GM08714 (cell line): ENCODE measurements around the gene PPP1R15B.

Source experiments
- H3K4me3 ChIP-seq: fragments of 200-500 bp; sonication (Bioruptor generic); 2 replicates; pipeline ENCODE4 v1.5.1; 2014; ENCODE audit warnings: mild to moderate bottlenecking, low read length, inconsistent platforms
- ZNF274 ChIP-seq: IDR thresholded peaks from 2 replicates; pipeline ENCODE4 v1.6.1; 2012; ENCODE audit warnings: mild to moderate bottlenecking, low read depth, low read length

PPP1R15B gene

GRCh38 chr1:204448991-204449677 is 37.5 kb upstream of the PPP1R15B start:
- TF ChIP-seq ZNF274: no peak
- H3K4me3 ChIP-seq: no peak overlapping the region

GRCh38 chr1:204448344-204448964 is 36.8 kb upstream of the PPP1R15B start:
- H3K4me3 ChIP-seq: no peak overlapping the region
- TF ChIP-seq ZNF274: no peak

DNA sequence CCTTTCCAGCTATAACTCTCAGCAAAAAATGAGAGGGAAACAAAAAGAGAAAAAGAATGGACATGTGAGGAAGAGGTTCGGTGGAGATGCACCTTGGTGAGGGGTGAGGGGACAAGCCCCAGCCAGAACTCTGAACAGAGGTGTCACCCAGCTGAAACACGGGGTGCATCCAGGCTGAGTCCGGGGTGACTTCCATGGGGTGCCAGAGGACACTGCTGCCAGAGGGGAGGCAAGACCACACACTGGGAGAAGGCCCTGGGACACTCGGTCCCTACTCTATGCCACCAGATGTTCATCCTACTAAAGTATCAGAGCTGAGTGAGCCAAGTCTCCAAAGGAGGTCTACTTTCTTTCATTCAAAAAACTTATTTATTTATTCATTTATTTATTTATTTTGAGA is 36.1 kb upstream of the PPP1R15B start:
- TF ChIP-seq ZNF274: no peak

DNA sequence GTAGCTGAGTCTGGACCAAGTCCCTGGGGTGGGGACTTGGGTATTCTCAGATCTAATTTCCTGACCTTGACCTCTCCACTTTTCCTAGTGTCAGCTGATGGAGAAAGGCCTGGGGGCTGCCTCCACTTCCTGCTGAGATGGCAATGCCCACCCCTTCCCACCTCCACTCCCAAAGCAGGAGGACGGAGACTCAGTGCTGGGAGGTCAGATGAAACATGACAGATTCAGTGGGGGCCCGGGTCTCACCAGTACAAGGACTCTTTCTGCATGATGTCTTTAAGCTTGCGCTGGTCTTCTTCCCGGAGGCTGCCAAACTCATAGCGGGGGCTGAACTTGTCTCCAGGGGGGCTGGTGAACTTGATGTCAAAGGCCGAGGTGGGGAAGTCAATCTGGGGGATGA is 35.6 kb upstream of the PPP1R15B start:
- TF ChIP-seq ZNF274: no peak
- no peak overlapping the region for H3K4me3 ChIP-seq

More for the DNA sequence above, 36.1 kb upstream of the PPP1R15B start:
- no peak overlapping the region for H3K4me3 ChIP-seq

DNA sequence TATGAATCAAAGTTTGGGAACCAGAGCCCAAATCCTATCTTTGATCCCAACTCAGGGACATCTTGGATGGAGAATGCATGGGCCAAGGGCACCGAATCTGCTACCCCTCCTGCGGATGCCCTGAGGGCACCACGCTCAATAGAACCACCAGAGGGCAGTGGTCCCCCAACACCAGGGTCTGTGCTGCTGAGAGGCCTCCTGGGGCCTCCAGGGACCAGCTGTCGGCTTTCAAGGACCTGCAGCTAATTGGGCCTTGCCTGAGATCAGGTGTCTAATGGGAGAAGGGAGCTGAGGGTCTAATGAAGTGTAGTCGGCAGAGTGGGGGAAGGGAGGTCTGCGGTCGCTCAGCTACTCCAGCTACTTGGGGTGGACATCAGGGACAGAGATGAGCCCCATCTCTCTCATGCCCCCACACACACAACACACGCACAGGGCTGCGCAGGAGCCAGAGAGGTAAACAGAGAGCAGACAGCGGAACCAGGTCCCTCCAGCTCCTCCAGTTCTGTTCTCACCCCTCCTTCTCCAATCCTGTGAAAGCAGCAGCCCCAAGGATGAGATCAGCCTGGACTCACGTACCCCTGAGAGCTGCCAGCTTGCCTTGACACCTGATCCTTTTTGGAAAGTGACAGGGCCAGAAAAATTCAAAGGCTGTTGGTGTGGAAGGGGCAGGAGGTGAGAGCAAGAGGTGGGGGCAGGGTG is 34.9 kb upstream of the PPP1R15B start:
- H3K4me3 ChIP-seq: no peak overlapping the region

DNA sequence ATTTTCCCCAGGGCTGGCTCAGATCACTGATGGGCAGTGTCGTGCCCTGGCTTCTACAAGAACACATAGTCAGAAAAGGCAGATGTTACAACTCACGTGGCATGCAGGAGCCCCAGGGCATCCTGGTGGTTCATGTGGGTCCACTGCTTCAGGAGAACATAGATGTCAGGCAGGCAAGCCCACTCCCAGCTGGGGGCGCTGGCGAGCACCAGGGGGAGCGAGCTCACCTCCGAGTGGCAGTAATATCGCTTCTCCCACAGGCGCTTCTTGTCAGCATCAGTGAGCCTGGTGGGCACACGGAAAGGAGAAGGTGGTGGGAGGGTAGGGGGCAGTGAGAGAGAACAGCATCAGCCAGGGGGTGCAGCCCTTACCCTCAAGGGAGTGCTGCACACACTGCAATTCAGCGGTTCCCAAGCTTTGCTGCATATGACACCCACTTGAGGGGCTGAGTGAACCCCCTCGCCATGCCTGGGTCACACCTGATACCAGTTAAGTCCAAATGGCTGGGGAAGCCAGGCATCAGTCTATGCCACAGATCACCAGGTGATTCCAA is 34.3 kb upstream of the PPP1R15B start:
- no peak for TF ChIP-seq ZNF274

More for the DNA sequence above, 34.9 kb upstream of the PPP1R15B start:
- no peak for TF ChIP-seq ZNF274

GRCh38 chr1:204443871-204444581 is 32.4 kb upstream of the PPP1R15B start:
- no peak for TF ChIP-seq ZNF274
- no peak overlapping the region for H3K4me3 ChIP-seq

More for the DNA sequence above, 34.3 kb upstream of the PPP1R15B start:
- no peak overlapping the region for H3K4me3 ChIP-seq

- H3K4me3 ChIP-seq: no peak overlapping the region
- TF ChIP-seq ZNF274: no peak
These were observed 31.6 kb upstream of the PPP1R15B start for GRCh38 chr1:204443260-204443619.

DNA sequence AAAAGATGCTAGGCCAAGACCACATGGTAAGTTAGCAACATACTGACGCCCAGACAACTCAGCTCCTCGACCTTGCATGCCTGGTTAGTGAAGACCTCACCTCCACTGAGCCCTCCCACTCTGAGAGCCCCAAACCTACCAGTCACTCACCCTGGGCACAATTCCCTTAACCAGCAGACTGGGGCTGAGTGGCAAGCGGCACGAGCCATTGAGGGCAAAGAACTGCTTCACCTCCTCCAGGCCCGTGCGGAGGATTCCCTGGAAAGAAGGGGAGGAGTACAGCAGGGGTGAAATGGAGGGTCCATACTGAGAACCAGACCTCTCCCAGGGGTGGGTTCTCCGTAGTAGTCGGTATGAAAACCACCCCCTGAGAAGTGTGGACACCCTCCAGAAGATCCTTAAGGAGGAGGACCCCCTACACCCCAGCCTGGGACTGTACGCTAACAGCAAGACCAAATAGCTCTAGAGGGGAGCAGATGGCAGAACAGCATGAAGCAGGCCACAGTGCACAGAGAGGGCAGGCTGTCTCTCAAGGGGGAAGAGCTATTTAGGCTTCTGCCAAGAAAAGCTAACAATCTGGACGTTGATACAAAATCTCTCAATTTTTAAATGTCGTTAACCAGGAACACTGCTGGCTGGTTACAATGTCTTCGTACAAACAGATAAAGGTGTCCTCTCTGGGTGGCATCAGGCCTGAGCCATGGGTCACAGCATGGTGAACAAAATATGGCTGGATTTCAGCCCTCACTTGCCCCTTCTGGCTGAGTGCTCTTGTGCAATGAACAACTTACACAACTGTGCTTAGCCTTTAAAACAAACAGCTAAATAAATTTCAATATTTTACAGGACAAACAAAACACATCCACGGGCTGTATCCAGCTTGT is 31.0 kb upstream of the PPP1R15B start:
- TF ChIP-seq ZNF274: no peak
- H3K4me3 ChIP-seq: no peak overlapping the region

GRCh38 chr1:204441558-204441957 is 29.9 kb upstream of the PPP1R15B start:
- TF ChIP-seq ZNF274: no peak
- H3K4me3 ChIP-seq: no peak overlapping the region

- TF ChIP-seq ZNF274: no peak
- H3K4me3 ChIP-seq: no peak overlapping the region
These were observed 28.2 kb upstream of the PPP1R15B start for GRCh38 chr1:204439621-204440375.

GRCh38 chr1:204438628-204439027 is 27.0 kb upstream of the PPP1R15B start:
- no peak overlapping the region for H3K4me3 ChIP-seq
- TF ChIP-seq ZNF274: no peak
